ENCODE measurements around the gene HSD17B2.
"Not testable (repeated sequence)": the region's sequence is repeated elsewhere in the genome, so short reads cannot be mapped to it uniquely, and the experiment has no call there.

Gene HSD17B2

GRCh38 chr16:82133798-82134197, 98.7 kb downstream of the HSD17B2 start:
- TF ChIP-seq, protein P1, sequence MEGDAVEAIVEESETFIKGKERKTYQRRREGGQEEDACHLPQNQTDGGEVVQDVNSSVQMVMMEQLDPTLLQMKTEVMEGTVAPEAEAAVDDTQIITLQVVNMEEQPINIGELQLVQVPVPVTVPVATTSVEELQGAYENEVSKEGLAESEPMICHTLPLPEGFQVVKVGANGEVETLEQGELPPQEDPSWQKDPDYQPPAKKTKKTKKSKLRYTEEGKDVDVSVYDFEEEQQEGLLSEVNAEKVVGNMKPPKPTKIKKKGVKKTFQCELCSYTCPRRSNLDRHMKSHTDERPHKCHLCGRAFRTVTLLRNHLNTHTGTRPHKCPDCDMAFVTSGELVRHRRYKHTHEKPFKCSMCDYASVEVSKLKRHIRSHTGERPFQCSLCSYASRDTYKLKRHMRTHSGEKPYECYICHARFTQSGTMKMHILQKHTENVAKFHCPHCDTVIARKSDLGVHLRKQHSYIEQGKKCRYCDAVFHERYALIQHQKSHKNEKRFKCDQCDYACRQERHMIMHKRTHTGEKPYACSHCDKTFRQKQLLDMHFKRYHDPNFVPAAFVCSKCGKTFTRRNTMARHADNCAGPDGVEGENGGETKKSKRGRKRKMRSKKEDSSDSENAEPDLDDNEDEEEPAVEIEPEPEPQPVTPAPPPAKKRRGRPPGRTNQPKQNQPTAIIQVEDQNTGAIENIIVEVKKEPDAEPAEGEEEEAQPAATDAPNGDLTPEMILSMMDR (IDR thresholded peaks at IDR 0.05; ENCODE audit: low read depth, low read length, missing control alignments), result no peak
- no peak for DNase-seq (ENCODE audit: extremely low read depth, low read depth)
- no peak overlapping the region for H3K4me3 ChIP-seq (replicated peaks; ENCODE audit: low read depth, low read length)

- DNase-seq (ENCODE audit: extremely low read depth, low read depth), result no peak
- H3K4me3 ChIP-seq (replicated peaks; ENCODE audit: low read depth, low read length), result no peak overlapping the region
- TF ChIP-seq, protein P1 (IDR thresholded peaks at IDR 0.05; ENCODE audit: low read depth, low read length, missing control alignments), result no peak
Measured at GRCh38 chr16:82134846-82135245, 99.8 kb downstream of the HSD17B2 start.

DNA sequence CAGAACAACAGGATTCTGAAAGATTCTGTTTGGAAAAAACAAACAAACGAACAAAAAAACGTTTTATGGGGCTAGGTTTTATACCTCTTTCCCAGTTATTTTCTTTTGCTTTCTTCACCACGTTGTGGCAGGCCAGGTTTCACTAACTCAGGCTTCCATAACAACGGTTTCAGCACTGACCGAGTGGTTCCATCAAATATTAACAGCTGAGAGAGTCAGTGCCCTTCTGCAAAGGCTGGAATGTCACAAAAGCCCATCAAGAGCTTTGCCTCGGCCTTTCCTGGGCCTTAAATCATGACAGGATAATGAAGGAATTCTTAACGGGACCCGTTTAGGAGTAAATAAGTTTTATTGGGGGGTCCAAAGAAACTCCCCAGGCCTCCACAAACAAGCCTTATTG, 100.8 kb downstream of the HSD17B2 start:
- no peak overlapping the region for H3K4me3 ChIP-seq (replicated peaks; ENCODE audit: low read depth, low read length)
- TF ChIP-seq, protein P1 (IDR thresholded peaks at IDR 0.05; ENCODE audit: low read depth, low read length, missing control alignments), result no peak
- DNase-seq (ENCODE audit: extremely low read depth, low read depth), result no peak

- TF ChIP-seq, protein P1 (IDR thresholded peaks at IDR 0.05; ENCODE audit: low read depth, low read length, missing control alignments), result no peak
- no peak overlapping the region for H3K4me3 ChIP-seq (replicated peaks; ENCODE audit: low read depth, low read length)
- no peak for DNase-seq (ENCODE audit: extremely low read depth, low read depth)
Measured at GRCh38 chr16:82136956-82137821, 102.1 kb downstream of the HSD17B2 start.

- DNase-seq (ENCODE audit: extremely low read depth, low read depth), result no peak
- H3K4me3 ChIP-seq (replicated peaks; ENCODE audit: low read depth, low read length), result no peak overlapping the region
- TF ChIP-seq, protein P1 (IDR thresholded peaks at IDR 0.05; ENCODE audit: low read depth, low read length, missing control alignments), result no peak
Measured at GRCh38 chr16:82137822-82138167, 102.7 kb downstream of the HSD17B2 start.

- TF ChIP-seq, protein P1 (IDR thresholded peaks at IDR 0.05; ENCODE audit: low read depth, low read length, missing control alignments), result no peak
- DNase-seq (ENCODE audit: extremely low read depth, low read depth), result no peak
- H3K4me3 ChIP-seq (replicated peaks; ENCODE audit: low read depth, low read length), result no peak overlapping the region
Measured at GRCh38 chr16:82138478-82139285, 103.6 kb downstream of the HSD17B2 start.

- H3K4me3 ChIP-seq (replicated peaks; ENCODE audit: low read depth, low read length), result not testable (repeated sequence)
Measured at GRCh38 chr16:82139286-82139571, 104.2 kb downstream of the HSD17B2 start.

More at GRCh38 chr16:82139286-82139571, 104.2 kb downstream of the HSD17B2 start:
- DNase-seq (ENCODE audit: extremely low read depth, low read depth), result not testable (repeated sequence)

Measured in HFF-Myc (cell line).